PC-3 (cell line): ENCODE results near the gene FOXI1. TPM values are rescaled to one million over a fixed set of nuclear protein-coding genes. Genes with fewer than 3 reads are reported as not detected.

ENCODE experiments used
- ATAC-seq: fragments of 200-7000 bp; cut with Tn5 transposase; 2 replicates; pipeline ENCODE4 v1.9.1; 2020; ENCODE audit warnings: mild to moderate bottlenecking, moderate library complexity
- BruUV-seq: library from RNA; stranded (reverse); fragments of 400-500 nt; replicated peaks from 2 replicates; lab custom pipeline; 2021; lab: Mats Ljungman, UMichigan
- CTCF ChIA-PET: fragments of 300-600 bp; sonication (Branson Sonifier 250); formaldehyde crosslinking; loops from one replicate; lab custom pipeline; 2022; ENCODE audit warnings: antibody characterized with exemption; lab: Charles Lee
- POLR2A ChIA-PET: fragments of 300-600 bp; sonication (Branson Sonifier 250); formaldehyde crosslinking; loops from one replicate; lab custom pipeline; 2022; ENCODE audit warnings: antibody characterized with exemption; ENCODE audit not compliant: unreplicated experiment; lab: Charles Lee
- DNase-seq: peaks from one replicate; pipeline ENCODE4 v3.0.0-alpha.2; 2015
- H2AFZ ChIP-seq: fragments of 300-600 bp; sonication (generic); 2 replicates; pipeline ENCODE4 v1.6.0; 2016; ENCODE audit warnings: antibody characterized with exemption, low read length
- H3F3A ChIP-seq: fragments of 300-600 bp; sonication (generic); one replicate; pipeline ENCODE4 v1.6.0; 2017; ENCODE audit warnings: antibody characterized with exemption, low read length, control low read depth, mild to moderate bottlenecking; ENCODE audit not compliant: unreplicated experiment
- H3K27ac ChIP-seq: fragments of 300-600 bp; sonication (generic); 2 replicates; pipeline ENCODE4 v1.5.1; 2016; ENCODE audit warnings: mild to moderate bottlenecking, low read length
- H3K27me3 ChIP-seq: fragments of 300-600 bp; sonication (generic); 2 replicates; pipeline ENCODE4 v1.6.1; 2016; ENCODE audit warnings: low read length, mixed read lengths
- H3K36me3 ChIP-seq: fragments of 300-600 bp; sonication (generic); 2 replicates; pipeline ENCODE4 v1.6.1; 2016; ENCODE audit warnings: low read depth, mixed run types, low read length, mixed read lengths
- H3K4me1 ChIP-seq: fragments of 300-600 bp; sonication (generic); 2 replicates; pipeline ENCODE4 v1.5.1; 2016; ENCODE audit warnings: low read length; ENCODE audit not compliant: insufficient read depth
- H3K4me2 ChIP-seq: fragments of 300-600 bp; sonication (generic); 2 replicates; pipeline ENCODE4 v1.6.0; 2016; ENCODE audit warnings: low read length
- H3K4me3 ChIP-seq: fragments of 300-600 bp; sonication (generic); 2 replicates; pipeline ENCODE4 v1.5.1; 2016; ENCODE audit warnings: mild to moderate bottlenecking, low read length, mixed read lengths
- H3K79me2 ChIP-seq: fragments of 300-600 bp; sonication (generic); 2 replicates; pipeline ENCODE4 v1.6.1; 2017; ENCODE audit warnings: low read length, mixed read lengths
- H3K9ac ChIP-seq: fragments of 300-600 bp; sonication (generic); 2 replicates; pipeline ENCODE4 v1.6.0; 2016; ENCODE audit warnings: mild to moderate bottlenecking, low read length
- H3K9me2 ChIP-seq: fragments of 300-600 bp; sonication (generic); replicated peaks from 2 replicates; pipeline ENCODE4 v1.6.1; 2016; ENCODE audit warnings: mixed run types, low read length, mixed read lengths
- H3K9me3 ChIP-seq: fragments of 300-600 bp; sonication (generic); 2 replicates; pipeline ENCODE4 v1.6.1; 2016; ENCODE audit warnings: low read length, mixed read lengths
- H4K20me1 ChIP-seq: fragments of 300-600 bp; sonication (generic); 2 replicates; pipeline ENCODE4 v1.6.1; 2016; ENCODE audit warnings: low read length, mixed read lengths
- EZH2 ChIP-seq: fragments of 300-600 bp; sonication (generic); IDR thresholded peaks from one replicate; pipeline ENCODE4 v1.6.1; 2017; ENCODE audit warnings: antibody characterized with exemption, mild to moderate bottlenecking, low read length; ENCODE audit not compliant: unreplicated experiment
- EZH2phosphoT487 ChIP-seq: fragments of 300-600 bp; sonication (generic); IDR thresholded peaks from 2 replicates; pipeline ENCODE4 v1.6.1; 2018; ENCODE audit warnings: mild to moderate bottlenecking, antibody characterized with exemption, low read length, borderline replicate concordance
- intact Hi-C: fragments of 100-400 bp; cut with micrococcal nuclease; formaldehyde crosslinking; loops from 2 replicates; pipeline ENCODE4 v1.9.0; 2023
- total RNA-seq: library from RNA; depleted of rRNA; stranded (reverse); fragments of >200 nt; gene quantifications from 2 replicates; pipeline ENCODE4 v1.2.3, GENCODE V29; 2014
- TF ChIP-seq, protein P1 (sequence below): fragments of 300-600 bp; sonication (generic); conservative IDR thresholded peaks from 2 replicates; pipeline ENCODE4 v1.5.1; 2017; ENCODE audit warnings: antibody characterized with exemption, low read depth, mild to moderate bottlenecking, low read length

Gene FOXI1
- total RNA-seq, 1 experiment from 2014 or later: not detected

DNA sequence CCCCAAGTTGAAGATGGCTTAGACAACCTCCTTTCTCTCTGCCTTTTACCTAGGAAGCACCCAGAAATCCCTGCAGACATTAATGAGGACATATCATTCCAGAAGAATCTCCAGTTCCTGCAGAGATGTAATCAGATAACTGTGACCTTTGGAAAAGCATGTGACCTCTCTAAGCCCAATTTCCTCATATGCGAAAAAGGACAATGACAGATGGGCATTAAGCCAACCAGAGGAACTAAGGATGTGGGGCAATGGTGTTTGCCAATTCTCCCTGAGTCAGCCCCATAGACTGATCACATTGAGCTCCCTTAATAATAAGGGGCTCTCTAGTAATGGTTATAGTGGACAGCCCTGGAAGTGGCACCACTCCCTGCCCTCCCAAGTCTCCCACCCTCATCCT is 10.1 kb upstream of the FOXI1 start:
- H3F3A ChIP-seq: no peaks in the 10 kb centered on the region
- intact Hi-C loops: no loop called here
- H3K4me1 ChIP-seq: peaks cover 7% of the 10 kb centered on the region; the same call in 1 of the 2 replicates
- H4K20me1 ChIP-seq: no peaks in the 10 kb centered on the region
- no peaks in the 10 kb centered on the region for H3K36me3 ChIP-seq
- no peaks in the 10 kb centered on the region for H3K27me3 ChIP-seq
- no peaks in the 10 kb centered on the region for H3K9me3 ChIP-seq
- no TSS peak for BruUV-seq
- CTCF ChIA-PET: no interaction called here
- no peak for TF ChIP-seq EZH2phosphoT487
- TF ChIP-seq EZH2: no peak
- TF ChIP-seq, protein P1, sequence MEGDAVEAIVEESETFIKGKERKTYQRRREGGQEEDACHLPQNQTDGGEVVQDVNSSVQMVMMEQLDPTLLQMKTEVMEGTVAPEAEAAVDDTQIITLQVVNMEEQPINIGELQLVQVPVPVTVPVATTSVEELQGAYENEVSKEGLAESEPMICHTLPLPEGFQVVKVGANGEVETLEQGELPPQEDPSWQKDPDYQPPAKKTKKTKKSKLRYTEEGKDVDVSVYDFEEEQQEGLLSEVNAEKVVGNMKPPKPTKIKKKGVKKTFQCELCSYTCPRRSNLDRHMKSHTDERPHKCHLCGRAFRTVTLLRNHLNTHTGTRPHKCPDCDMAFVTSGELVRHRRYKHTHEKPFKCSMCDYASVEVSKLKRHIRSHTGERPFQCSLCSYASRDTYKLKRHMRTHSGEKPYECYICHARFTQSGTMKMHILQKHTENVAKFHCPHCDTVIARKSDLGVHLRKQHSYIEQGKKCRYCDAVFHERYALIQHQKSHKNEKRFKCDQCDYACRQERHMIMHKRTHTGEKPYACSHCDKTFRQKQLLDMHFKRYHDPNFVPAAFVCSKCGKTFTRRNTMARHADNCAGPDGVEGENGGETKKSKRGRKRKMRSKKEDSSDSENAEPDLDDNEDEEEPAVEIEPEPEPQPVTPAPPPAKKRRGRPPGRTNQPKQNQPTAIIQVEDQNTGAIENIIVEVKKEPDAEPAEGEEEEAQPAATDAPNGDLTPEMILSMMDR: no peak
- POLR2A ChIA-PET: no interaction called here
- H3K4me2 ChIP-seq: no peak overlapping the region
- H3K27ac ChIP-seq: no peak overlapping the region
- peak; percentile 55 for DNase-seq
- no peaks in the 10 kb centered on the region for H3K79me2 ChIP-seq
- no peak; the same call in 1 of the 2 replicates for ATAC-seq
- no peaks in the 10 kb centered on the region for H3K9me2 ChIP-seq
- H2AFZ ChIP-seq: no peak overlapping the region
- H3K4me3 ChIP-seq: no peak overlapping the region
- no peak overlapping the region for H3K9ac ChIP-seq

DNA sequence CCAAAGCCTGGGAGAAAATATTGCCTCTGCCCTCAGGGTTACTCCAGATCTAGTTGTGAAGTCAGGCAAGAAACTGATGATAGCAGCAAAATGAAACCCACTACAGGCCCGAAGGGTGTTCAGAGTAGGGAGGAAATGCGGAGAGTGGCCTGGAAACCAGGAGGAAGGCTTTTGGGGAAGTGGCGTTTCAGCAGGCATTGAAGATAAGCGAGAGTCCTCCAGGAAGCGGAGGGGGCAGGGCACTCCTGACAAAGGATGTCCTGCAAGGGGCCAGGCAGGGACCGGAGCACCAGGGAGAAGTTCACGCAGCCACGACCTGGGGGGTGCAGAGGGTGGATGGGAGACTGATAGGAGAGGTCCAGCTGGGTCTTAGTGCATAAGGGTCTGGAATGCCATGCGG is 7.8 kb upstream of the FOXI1 start:
- BruUV-seq: no TSS peak
- Histone ChIP-seq H3K27me3 (no peaks in the 10 kb centered on the region), H4K20me1 (no peaks in the 10 kb centered on the region), H3K27ac (no peak overlapping the region), H2AFZ (no peak overlapping the region), H3K36me3 (no peaks in the 10 kb centered on the region), H3K4me3 (no peak overlapping the region), H3F3A (no peaks in the 10 kb centered on the region), H3K9ac (no peak overlapping the region), H3K9me3 (no peaks in the 10 kb centered on the region), H3K79me2 (no peaks in the 10 kb centered on the region), H3K4me2 (no peak overlapping the region), H3K4me1 (peaks cover 7% of the 10 kb centered on the region; the same call in 1 of the 2 replicates), H3K9me2 (no peaks in the 10 kb centered on the region)
- TF ChIP-seq, protein P1: no peak
- TF ChIP-seq EZH2phosphoT487 (no peak), EZH2 (no peak)
- ChIA-PET CTCF (no interaction called here), POLR2A (no interaction called here)
- intact Hi-C loops: no loop called here
- no peak for DNase-seq
- ATAC-seq: no peak
